Dedifferentiated amniotic fluid mesenchymal stem cell (primary cell): ENCODE data around the gene GRAMD1A.
"Not testable (repeated sequence)": the region's sequence is repeated elsewhere in the genome, so short reads cannot be mapped to it uniquely, and the experiment has no call there.

ENCODE experiments used
- DNase-seq: peaks from one replicate; pipeline ENCODE4 v3.0.0-alpha.2; 2016; ENCODE audit errors: extremely low spot score

GRAMD1A gene

GRCh38 chr19:35018379-35018778 is 18.3 kb downstream of the GRAMD1A start:
- DNase-seq, result no peak

DNA sequence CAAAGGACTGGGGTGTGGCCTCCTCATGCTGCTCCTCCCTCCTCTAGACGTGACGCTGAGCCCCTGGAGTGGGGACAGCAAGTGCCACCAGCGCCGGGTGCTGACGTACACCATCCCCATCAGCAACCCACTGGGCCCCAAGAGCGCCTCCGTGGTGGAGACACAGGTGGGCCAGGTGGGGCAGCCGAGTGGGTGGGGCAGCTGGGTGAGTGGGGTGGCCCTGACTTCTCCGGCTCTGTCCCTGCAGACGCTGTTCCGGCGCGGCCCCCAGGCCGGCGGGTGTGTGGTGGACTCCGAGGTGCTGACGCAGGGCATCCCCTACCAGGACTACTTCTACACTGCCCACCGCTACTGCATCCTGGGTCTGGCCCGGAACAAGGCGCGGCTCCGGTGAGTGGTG is 19.0 kb downstream of the GRAMD1A start:
- DNase-seq, result no peak

GRCh38 chr19:35021016-35021415 is 20.9 kb downstream of the GRAMD1A start:
- no peak for DNase-seq

- DNase-seq, result no peak
Measured at GRCh38 chr19:35021596-35021995, 21.5 kb downstream of the GRAMD1A start.

DNA sequence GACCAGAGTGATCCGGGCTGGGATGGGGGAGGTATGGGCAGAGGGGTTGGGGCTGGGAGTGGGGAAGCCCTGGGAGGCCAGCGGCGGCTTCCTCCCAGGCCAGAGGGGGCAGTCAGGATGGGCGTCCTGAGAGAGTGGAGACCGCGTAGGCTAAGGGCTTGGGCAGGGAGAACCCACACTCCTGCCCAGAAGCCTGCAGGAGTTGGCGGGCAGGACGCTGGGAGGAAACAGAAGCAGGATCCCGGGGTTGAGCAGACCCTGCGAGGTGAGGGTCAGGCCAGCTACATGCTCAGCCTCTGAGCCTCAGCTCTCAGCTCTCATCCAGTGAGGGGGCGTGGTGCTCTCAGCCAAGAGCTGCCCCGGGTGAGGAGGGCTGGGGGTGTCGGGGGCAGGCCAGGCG is 22.3 kb downstream of the GRAMD1A start:
- DNase-seq, result no peak

GRCh38 chr19:35023428-35023827 is 23.3 kb downstream of the GRAMD1A start:
- DNase-seq, result no peak

DNA sequence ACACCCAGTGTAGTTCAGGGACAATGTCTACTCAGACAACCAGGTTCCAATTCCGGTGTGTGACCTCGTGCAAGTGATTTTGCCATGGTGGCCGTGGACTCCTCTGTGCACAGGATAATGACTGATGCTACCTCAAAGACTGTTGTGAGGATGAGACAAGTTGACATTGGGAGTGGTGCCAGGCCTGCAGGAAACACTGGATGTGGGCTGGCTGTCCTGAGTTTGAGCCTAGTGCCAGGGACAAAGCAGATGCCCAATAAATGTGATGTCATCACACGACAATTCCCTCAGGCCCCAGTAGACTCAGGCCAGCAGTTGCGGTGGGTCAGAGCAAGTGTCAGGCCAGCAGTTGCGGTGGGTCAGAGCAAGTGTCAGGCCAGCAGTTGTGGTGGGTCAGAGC is 24.0 kb downstream of the GRAMD1A start:
- DNase-seq, result no peak

DNA sequence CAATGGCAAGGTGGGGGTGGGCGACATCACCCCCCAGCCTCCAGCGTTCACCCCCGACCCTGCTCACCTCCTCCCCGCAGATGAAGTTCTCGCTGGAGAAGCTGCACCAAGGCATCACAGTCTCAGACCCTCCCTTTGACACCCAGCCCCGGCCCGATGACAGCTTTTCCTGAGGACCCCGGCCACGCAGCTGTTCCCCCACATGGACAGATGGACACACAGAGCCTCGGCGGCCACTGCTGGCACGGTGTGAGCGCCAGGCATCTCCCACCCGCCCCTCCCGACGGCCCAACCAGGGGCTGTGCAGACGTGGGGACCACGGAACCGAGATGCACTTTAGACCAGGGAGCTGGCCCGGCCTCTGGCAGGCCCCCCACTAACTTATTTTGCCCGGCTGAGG is 25.8 kb downstream of the GRAMD1A start:
- no peak for DNase-seq

DNA sequence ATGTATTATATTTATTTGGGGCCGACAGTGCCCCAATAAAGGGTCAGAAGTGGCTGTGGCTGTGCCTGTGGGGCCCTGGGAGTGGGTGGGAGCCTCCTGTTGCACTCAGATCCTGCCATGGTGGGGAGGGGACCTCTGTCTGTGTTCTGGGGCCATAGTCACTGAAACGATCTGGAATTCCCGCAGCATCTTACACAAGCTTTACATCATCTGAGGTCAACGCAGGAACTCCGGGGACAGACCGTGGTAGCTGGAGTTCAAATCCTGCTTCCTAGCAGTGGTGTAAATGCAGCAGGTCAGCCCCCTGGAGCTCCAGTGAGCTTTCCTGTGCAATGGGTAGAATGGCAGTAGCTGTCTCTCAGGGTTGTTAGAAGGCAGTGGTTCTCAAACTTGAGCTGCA is 26.3 kb downstream of the GRAMD1A start:
- no peak for DNase-seq

- no peak for DNase-seq
Measured at GRCh38 chr19:35027009-35027408, 26.9 kb downstream of the GRAMD1A start.

GRCh38 chr19:35027851-35028599 is 27.9 kb downstream of the GRAMD1A start:
- no peak for DNase-seq

DNA sequence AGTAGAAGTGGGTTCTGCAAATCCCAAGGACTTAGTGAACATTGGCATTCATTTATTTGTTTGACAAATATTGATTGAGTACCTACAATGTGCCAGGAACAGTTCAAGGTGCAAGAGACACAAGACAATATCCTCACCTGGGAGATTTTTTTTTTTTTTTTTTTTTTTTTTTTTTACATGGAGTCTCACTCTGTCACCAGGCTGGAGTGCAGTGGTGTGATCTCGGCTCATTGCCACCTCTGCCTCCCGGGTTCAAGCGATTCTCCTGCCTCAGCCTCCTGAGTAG is 28.4 kb downstream of the GRAMD1A start:
- not testable (repeated sequence) for DNase-seq

DNA sequence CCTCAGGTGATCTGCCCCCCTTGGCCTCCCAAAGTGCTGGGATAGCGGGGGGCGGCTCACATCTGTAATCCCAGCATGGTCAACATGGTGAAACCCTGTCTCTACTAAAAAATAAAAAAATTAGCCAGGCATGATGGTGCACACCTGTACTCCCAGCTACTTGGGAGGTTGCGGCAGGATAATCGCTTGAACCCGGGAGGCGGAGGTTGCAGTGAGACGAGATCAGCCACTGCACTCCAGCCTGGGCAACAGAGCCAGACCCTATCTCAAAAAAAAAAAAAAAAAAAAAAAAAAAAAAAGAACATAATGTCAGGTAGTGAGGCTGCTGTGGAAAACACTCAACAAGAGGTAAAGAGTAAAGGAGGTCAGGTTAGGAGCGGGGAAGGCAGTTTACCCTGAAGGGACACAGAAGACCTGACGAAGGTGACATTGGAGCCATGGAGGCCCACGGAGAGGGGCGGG is 29.2 kb downstream of the GRAMD1A start:
- not testable (repeated sequence) for DNase-seq

DNA sequence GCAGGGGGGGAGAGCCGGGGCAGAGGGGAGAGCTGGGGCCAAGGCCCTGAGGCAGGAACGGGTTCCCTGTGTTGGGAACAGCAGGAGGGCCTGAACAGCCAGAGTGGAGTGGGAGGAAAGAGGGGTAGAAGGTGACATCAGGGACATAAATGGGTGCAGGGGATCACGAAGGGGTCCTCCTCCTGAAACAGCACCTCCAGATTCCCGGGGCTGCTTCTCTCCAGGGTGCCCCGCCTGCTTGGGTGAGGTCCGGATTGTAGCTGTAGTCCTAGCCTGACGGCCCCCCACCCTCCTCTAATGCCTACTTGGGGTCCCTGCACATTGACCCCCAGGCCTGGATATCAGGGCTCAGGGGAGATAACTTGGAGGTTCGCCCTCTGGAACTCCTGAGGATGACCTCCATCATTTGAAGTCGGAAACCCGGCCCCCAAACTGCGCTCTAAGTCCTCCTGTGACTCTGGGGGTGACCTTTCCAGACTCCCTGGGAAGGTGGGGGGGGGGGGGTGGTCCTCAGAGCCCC is 29.7 kb downstream of the GRAMD1A start:
- DNase-seq, result no peak

GRCh38 chr19:35030257-35031071 is 30.3 kb downstream of the GRAMD1A start, which contains the start of gene SCN1B:
Gene SCN1B, plus strand, starts transcription at chr19:35030470. Its CDS starts 351 bp downstream, at chr19:35030821.
- peak; percentile 48 for DNase-seq

DNA sequence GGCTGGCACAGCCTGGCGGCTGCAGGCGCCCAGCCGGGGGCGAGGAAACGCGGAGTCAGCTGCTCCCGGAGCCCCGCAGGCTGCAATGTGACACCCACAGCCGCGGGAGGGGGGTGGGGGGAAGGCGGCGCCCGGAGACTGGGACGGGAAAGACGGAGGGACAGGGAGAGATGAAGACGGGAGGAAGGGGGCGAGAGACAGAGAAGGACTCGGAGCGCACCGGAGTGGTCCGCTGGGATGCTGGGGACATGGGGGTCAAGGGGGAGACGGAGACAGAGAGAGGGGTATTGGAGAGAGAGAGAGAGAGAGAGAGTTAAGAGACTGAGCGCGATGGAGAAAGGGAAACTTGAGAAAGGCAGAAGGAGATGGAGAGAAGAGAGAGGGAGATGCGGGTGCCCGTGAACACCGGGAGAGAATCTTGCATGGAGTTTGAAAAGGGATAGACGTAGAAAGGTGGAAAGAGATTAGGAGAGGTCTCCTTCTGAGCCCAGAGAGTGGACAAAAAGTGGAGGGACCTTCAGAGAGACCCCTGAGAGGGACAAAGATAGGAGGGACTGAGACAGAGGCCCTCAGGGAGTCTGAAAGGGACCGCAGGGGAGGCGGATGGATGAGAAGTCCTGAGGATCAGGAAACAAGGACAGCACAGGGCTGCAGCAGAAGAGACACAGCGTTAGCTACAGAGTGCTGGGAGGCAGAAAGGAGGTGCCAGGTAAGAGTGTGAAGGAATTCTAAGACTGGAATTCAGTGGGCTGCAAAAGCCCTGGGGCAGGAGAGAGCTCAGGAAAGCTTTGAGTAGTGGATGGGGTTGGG is 31.2 kb downstream of the GRAMD1A start:
- DNase-seq, result peak; percentile 20

DNA sequence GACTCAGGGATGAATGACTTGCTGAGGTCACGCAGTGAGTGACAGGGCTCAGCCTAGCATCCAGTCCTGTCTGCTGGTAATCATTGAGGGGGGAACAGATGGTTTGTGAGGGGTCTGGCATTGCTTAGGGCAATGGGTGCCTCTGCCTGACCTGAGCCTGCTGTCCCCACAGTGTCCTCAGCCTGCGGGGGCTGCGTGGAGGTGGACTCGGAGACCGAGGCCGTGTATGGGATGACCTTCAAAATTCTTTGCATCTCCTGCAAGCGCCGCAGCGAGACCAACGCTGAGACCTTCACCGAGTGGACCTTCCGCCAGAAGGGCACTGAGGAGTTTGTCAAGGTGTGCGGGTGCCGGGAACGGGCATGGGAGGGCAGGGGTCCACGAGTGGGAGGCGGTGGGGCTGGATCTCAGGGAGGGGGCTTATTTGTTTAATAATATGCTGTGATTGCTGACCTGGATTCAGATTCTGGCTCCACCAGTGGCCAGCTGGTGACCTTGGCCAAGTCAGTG is 32.3 kb downstream of the GRAMD1A start:
- no peak for DNase-seq

GRCh38 chr19:35033067-35034004 is 33.2 kb downstream of the GRAMD1A start:
- no peak for DNase-seq

GRCh38 chr19:35034005-35034502 is 33.9 kb downstream of the GRAMD1A start:
- no peak for DNase-seq

GRCh38 chr19:35034588-35035382 is 34.7 kb downstream of the GRAMD1A start:
- no peak for DNase-seq
